Activated CD4-positive, alpha-beta T cell treated with anti-CD3 and anti-CD28 coated beads, Interleukin-2, amount 50 U/mL, for 48 hours (primary cell): ENCODE results near the gene NKAIN4.
A peak's percentile ranks its signal among the peaks of the same experiment; 100 is the strongest.

Experiments
- DNase-seq, 2 experiments: peaks; one replicate each; pipeline ENCODE4 v3.0.0-alpha.2; 2020

The NKAIN4 gene

DNA sequence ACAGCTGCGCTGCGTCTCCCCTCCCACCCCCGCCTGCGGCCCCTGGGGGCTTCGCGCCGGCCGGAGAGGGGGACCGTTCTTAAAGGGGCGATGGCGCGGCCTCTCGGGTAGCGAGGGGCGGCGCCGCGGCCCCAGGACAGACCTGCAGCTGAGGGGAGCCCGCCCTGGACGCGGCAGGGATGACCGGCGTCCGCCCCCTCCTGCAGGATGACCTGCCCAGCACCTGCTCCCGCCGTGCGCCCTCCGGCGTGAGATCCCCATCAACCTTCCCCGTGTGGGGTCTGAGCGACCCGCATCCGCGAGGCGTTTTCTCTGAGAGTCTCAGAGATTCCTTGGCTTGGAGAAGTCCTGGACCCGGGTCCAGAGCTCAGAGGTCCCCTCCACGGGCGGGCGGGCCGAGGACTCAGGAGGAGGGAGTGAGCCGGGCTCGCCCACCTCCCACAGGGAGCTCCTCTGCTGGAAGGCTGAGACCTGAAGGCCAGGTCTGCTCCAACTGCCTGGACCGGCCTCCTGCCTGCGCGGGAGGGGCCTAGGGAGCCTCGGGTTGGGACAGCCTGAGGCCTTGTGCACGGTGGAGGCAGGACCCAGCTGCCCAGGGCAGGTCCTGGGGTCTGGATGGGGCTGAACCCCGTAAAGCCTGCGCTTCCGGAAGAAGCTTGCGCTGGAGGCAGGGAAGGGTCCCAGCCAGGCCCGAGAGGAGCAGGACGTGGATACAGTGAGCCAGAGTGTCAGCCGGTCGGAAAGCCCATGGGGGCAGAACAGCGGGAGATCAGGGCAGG is 532 bp upstream of the NKAIN4 start:
- DNase-seq = no peak

GRCh38 chr20:63253438-63254231 is 628 bp downstream of the NKAIN4 start:
- no peak for DNase-seq

DNA sequence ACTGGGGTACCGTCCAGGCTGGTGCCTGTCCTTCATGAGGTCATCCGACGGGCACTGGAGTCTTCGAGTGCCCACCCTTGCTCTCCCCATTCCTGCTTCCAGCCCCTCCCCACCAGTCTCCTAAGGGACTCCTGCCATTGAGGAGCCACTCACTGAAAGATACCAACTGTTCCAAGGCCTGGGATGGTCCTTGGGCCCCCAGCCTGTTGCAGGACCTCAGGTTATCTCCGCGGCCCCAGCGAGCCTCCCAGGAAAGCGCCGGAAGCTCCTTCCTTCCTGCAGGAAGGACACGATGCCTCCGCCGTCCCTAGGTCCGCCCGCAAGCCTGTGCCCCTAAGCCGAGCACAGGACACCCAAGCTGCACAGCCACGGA is 1.2 kb downstream of the NKAIN4 start:
- no peak for DNase-seq

GRCh38 chr20:63252284-63252711 is 2.0 kb downstream of the NKAIN4 start:
- DNase-seq = no peak

- DNase-seq = peak in 1 of 2 experiments; percentile 30
Observed at GRCh38 chr20:63251350-63251749, 2.9 kb downstream of the NKAIN4 start.

DNA sequence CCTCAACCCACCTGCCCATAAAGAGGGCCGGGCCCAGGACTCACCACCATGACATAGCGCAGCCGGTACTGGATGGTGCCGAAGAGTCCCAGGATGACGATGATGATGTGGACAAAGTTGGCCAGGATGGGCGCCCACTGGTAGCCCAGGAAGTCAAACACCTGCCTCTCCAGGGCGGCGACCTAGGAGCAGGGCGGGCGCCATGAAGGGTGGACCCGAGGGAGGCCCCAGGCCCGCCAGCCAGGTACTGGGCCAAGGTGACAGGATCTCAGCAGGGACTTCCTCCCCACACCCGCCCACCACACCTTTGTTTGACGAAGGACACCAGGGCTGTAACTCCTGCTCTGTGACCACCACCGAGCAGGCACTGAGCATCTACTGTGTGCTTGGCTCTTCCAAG is 4.4 kb downstream of the NKAIN4 start:
- no peak for DNase-seq

- no peak for DNase-seq
Observed at GRCh38 chr20:63248835-63249591, 5.2 kb downstream of the NKAIN4 start.

- DNase-seq = no peak
Observed at GRCh38 chr20:63247671-63248228, 6.5 kb downstream of the NKAIN4 start.

GRCh38 chr20:63246490-63247288 is 7.6 kb downstream of the NKAIN4 start:
- DNase-seq = no peak

DNA sequence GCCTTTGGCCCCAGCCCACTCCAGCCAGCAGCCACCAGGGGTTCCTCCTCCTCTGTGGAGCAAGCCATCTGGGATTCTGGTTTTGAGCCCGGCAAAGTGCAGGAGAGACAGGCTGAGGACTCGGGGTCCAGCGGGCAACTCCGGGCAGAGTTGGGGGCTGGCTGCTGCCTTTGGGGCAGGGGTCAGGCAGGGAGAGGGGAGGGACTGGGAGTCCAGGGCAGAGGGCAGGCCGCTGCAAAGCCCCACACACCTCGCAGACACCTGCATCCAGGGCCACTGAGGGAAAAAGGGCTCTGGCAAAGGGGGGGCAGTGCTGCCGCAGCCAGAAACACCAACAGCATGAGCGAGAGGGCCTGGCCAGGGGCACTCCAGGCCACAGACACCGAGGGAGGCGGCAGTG is 9.8 kb downstream of the NKAIN4 start:
- no peak for DNase-seq

- DNase-seq = no peak
Observed at GRCh38 chr20:63243604-63244247, 10.5 kb downstream of the NKAIN4 start.

DNA sequence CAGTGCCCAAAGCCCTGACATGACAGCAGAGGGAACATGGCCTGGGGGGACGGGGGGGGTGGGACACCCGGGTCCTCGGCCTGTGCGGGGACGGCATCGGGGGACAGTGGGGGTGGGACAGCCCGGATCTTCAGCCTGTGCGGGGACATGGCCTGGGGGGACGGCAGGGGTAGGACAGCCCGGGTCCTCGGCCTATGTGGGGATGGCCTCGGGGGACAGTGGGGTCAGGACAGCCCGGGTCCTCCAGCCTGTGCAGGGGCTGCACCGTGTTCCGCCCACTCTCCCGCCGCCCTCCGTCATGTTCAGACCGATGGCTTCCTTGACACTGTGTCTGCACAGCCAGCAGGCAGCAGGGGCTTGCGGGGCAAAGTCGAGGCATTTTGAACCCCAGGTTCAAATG is 11.5 kb downstream of the NKAIN4 start:
- DNase-seq = no peak

DNA sequence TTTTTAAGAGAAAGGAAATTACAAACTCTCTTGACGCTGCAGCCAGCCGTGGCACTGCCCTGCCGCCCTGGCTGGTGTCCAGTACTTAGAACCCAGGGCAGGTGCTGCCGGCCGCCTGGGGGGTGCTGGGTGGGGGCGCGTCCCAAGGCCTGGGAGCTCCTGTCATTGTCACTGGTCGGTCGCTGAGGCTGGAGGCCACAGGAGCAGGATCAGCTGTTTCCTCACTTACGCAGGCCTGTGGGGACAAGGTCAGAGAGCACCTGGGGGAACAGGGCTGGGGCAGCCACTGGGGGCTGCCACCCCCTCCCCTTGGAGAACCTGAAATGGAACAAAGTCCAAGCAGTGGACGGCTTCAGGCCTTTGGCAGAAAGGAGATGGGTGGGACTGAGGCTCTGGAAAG is 13.0 kb downstream of the NKAIN4 start:
- DNase-seq = no peak

DNA sequence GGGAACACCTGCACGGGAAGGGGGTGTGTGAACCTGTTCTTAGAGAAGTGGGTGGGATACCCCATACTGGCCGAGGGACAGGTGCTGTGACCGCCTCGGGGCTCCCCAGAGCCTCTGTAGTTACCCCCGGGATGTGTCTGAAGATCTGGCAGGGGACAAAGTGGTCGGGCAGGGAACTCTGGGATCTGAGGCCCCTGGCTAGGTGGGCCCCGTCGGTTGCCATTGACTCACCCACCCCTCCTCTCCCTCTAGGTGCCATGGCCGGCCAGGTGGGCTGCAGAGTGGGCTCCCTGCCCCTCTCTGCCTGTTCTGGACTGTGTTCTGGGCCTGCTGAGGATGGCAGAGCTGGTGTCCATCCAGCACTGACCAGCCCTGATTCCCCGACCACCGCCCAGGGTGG is 14.3 kb downstream of the NKAIN4 start:
- DNase-seq = no peak

GRCh38 chr20:63239431-63239830 is 14.8 kb downstream of the NKAIN4 start:
- DNase-seq = no peak

DNA sequence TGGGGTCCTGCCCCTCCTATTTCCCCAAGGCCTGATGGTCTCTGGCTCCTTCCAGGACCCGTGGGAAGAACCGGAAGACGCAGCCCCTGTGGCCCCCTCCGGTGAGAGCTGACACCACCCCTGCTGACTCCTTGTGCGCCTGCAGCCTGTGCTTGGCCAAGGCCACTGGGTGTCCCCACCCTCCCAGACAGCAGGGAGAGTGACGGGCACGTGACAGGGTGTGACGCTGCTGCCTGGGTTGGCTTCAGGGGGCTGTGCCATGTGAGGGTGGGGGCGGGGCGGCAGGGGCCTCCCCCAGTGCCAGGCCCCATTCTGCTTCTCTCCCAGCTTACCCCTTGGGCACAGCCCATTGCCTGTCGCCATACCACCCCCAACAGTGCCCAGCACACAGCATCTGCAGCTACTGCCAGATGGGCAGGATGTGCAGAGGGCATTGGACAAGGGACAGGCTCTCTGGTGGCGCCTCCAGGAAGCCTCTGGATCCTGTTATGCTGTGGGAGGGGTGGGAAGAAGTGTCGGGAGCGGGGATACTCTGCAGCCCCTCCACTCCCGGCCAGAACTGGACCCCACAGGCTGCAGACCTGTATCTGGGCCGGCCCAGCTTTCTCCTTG is 15.6 kb downstream of the NKAIN4 start:
- no peak for DNase-seq

- no peak for DNase-seq
Observed at GRCh38 chr20:63238031-63238430, 16.2 kb downstream of the NKAIN4 start.

DNA sequence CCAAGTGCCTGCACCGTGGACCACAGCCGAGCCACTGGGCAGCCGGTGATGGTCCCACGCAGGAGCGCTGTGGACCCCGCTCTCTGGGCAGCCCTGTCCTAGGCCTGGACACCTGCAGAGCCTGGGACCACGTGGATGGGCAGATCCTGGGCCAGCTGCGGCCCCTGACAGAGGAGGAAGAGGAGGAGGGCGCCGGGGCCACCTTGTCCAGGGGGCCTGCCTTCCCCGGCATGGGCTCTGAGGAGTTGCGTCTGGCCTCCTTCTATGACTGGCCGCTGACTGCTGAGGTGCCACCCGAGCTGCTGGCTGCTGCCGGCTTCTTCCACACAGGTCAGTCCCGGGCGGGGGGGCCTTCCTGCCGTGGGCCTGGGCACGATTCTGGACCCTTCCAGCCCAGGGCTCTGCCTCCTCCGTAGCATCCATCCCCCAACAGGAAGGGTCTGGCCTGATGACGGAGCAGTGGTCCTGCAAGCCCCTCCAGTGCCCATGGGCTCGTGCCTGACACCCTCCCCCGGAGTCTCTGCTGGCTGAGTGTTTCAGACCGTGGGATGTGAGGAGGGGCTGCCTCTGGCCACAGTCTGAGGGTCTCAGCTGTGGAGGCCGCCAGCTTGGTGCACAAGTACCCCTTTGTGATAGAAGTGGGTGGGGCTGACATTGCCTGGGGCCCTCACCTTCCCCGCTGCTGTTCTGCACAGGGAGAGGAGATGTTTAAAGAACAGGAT is 18.0 kb downstream of the NKAIN4 start:
- no peak for DNase-seq

GRCh38 chr20:63235399-63235983 is 18.8 kb downstream of the NKAIN4 start, which contains the start of gene BIRC7:
Gene BIRC7 (plus strand): TSS chr20:63235905. CDS start chr20:63236097, 192 bp downstream.
- no peak for DNase-seq
